Mucosa of rectum (tissue), 2 donors: ENCODE measurements around the gene SIN3B.

Source experiments
- H3K27ac ChIP-seq, 2 donors: one replicate each; pipeline ENCODE4 v1.7.0; 2013; ENCODE audit warnings: inconsistent platforms in 2 of 2, low read depth in 2 of 2, low read length in 2 of 2
- H3K27me3 ChIP-seq, 2 donors: one replicate each; pipeline ENCODE4 v1.7.0; 2013; ENCODE audit warnings: low read length in 2 of 2; ENCODE audit not compliant: control insufficient read depth in 2 of 2, insufficient read depth in 2 of 2
- H3K36me3 ChIP-seq, 2 donors: one replicate each; pipeline ENCODE4 v1.7.0; 2013; ENCODE audit warnings: low read length in 2 of 2; ENCODE audit not compliant: control insufficient read depth in 2 of 2, insufficient read depth in 2 of 2
- H3K4me1 ChIP-seq, 2 donors: one replicate each; pipeline ENCODE4 v1.7.0; 2013; ENCODE audit warnings: low read length in 2 of 2, mild to moderate bottlenecking in 1 of 2; ENCODE audit not compliant: control insufficient read depth in 2 of 2, insufficient read depth in 2 of 2
- H3K4me3 ChIP-seq, 2 donors: one replicate each; pipeline ENCODE4 v1.7.0; 2013; ENCODE audit warnings: low read length in 2 of 2
- H3K9ac ChIP-seq, 2 donors: one replicate each; pipeline ENCODE4 v1.7.0; 2013; ENCODE audit warnings: low read length in 2 of 2, low read depth in 1 of 2, mild to moderate bottlenecking in 1 of 2
- H3K9me3 ChIP-seq, 2 donors: one replicate each; pipeline ENCODE4 v1.7.0; 2013; ENCODE audit warnings: low read length in 2 of 2; ENCODE audit not compliant: control insufficient read depth in 2 of 2
- donor health status: healthy.
- donor health status: Normal muscosa, but diverticular disease.

SIN3B gene

GRCh38 chr19:16875584-16876555, 46.7 kb downstream of the SIN3B start:
- Histone ChIP-seq H3K4me1 (peaks cover 2 to 10% of the 10 kb centered on the region in 2 donors), H3K9me3 (no peaks in the 10 kb centered on the region), H3K36me3 (peaks cover 29 to 49% of the 10 kb centered on the region in 2 donors), H3K4me3 (no peak overlapping the region), H3K27me3 (no peaks in the 10 kb centered on the region), H3K9ac (no peak overlapping the region), H3K27ac (no peak overlapping the region)

DNA sequence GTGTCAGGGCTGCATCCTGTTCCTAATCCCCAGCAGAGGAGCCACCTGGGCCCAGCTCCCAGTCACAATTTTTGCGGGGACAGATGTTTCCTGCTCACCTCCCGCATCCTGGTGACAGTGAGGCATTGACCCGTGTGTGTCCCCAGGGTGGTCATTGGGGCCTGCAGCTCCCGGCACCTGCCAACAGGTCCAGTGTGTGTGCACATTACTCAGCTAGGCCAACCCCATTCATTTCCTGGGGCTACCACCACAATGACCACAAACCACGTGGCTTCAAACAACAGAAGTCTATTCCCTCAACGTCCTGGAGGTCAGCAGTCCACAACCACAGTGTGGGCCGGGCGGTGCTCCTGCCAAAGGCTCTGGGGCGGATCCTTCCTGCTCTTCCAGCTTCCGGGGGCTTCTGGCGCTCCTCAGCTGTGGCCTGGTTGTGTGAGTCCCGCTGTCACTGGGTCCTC, 47.7 kb downstream of the SIN3B start:
- Histone ChIP-seq H3K9ac (no peak overlapping the region), H3K36me3 (peaks cover 29 to 45% of the 10 kb centered on the region in 2 donors), H3K27ac (peak overlapping the region in 1 of 2 donors; percentile 23), H3K4me3 (no peak overlapping the region), H3K9me3 (no peaks in the 10 kb centered on the region), H3K27me3 (no peaks in the 10 kb centered on the region), H3K4me1 (peaks cover 2 to 10% of the 10 kb centered on the region in 2 donors)

DNA sequence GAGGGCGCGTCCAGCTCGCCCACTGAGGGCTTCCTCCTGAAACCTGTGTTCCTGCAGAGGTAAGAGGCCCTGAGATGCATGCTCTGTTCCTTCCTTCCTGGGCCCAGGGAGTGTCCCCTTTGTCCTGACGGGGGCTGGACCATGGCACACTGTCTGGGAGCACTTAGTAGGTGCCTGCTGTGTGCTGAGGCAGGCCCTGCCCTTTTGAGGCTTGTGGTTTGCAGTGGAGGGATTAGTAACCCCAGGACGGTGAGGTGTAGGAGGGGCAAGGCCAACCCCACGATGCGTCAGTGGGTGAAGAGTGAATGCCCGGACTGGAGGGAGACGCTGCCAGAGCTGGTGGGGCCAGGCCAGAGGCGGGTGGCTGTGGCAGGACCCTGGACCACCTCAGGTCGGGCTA, 48.4 kb downstream of the SIN3B start:
- Histone ChIP-seq H3K36me3 (peaks cover 29 to 45% of the 10 kb centered on the region in 2 donors), H3K9me3 (peaks cover 0 to 3% of the 10 kb centered on the region in 2 donors), H3K9ac (no peak overlapping the region), H3K27me3 (no peaks in the 10 kb centered on the region), H3K27ac (no peak overlapping the region), H3K4me3 (no peak overlapping the region), H3K4me1 (peaks cover 2 to 7% of the 10 kb centered on the region in 2 donors)

- no peak overlapping the region for H3K27ac ChIP-seq
These were observed 49.2 kb downstream of the SIN3B start for GRCh38 chr19:16878181-16878965.

DNA sequence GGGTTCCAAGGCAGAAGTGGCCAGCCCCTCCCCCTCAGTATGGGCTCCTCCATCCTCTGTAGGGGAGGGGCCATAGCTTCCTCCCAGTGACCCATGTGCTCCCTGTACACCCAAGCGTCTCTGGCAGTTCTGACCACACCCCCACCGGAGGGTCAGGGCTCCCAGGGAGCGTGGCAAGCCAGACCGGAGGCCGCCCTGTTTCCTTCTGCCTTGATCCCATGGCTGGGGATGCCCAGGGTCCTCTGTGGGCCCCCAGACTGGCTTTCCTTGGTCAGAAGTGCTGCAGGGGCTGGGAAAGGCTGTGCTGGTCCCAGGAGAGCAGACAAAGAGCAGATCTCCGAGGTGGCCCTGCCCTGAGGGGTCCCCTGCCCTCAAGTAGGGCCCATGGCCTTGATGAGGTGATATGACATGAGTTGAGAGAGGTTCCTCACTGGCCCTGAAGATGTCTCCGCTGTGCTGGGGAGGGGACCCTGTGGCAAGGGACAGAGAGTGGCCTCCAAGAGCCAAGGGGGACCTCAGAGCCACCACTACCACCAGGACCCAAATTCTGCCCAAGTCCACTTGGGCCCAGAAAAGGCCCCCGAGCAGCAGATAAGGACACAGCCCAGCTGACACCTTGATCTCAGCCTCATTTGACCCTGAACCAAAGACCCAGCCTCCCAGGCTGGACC, 51.8 kb downstream of the SIN3B start:
- no peaks in the 10 kb centered on the region for H3K27me3 ChIP-seq
- peaks cover 22 to 36% of the 10 kb centered on the region in 2 donors for H3K36me3 ChIP-seq
- no peak overlapping the region for H3K4me3 ChIP-seq
- peaks cover 0 to 7% of the 10 kb centered on the region in 2 donors for H3K4me1 ChIP-seq
- no peak overlapping the region for H3K27ac ChIP-seq
- no peak overlapping the region for H3K9ac ChIP-seq
- H3K9me3 ChIP-seq: peaks cover 0 to 4% of the 10 kb centered on the region in 2 donors

More at GRCh38 chr19:16878181-16878965, 49.2 kb downstream of the SIN3B start:
- Histone ChIP-seq H3K4me3 (no peak overlapping the region), H3K9me3 (peaks cover 0 to 4% of the 10 kb centered on the region in 2 donors), H3K27me3 (no peaks in the 10 kb centered on the region), H3K9ac (no peak overlapping the region), H3K4me1 (peaks cover 0 to 7% of the 10 kb centered on the region in 2 donors), H3K36me3 (peaks cover 22 to 39% of the 10 kb centered on the region in 2 donors)

GRCh38 chr19:16882146-16882545, 52.9 kb downstream of the SIN3B start:
- Histone ChIP-seq H3K4me3 (no peak overlapping the region), H3K27me3 (no peaks in the 10 kb centered on the region), H3K9me3 (peaks cover 0 to 4% of the 10 kb centered on the region in 2 donors), H3K27ac (no peak overlapping the region), H3K4me1 (peaks cover 0 to 6% of the 10 kb centered on the region in 2 donors), H3K9ac (no peak overlapping the region), H3K36me3 (peaks cover 17 to 27% of the 10 kb centered on the region in 2 donors)

GRCh38 chr19:16883522-16883921, 54.3 kb downstream of the SIN3B start:
- Histone ChIP-seq H3K36me3 (peaks cover 4 to 13% of the 10 kb centered on the region in 2 donors), H3K9ac (no peak overlapping the region), H3K27ac (no peak overlapping the region), H3K9me3 (peaks cover 0 to 4% of the 10 kb centered on the region in 2 donors), H3K4me3 (no peak overlapping the region), H3K27me3 (no peaks in the 10 kb centered on the region), H3K4me1 (peaks cover 0 to 3% of the 10 kb centered on the region in 2 donors)

- H3K4me3 ChIP-seq: no peak overlapping the region
- no peak overlapping the region for H3K27ac ChIP-seq
- H3K4me1 ChIP-seq: peaks cover 0 to 3% of the 10 kb centered on the region in 2 donors
These were observed 56.0 kb downstream of the SIN3B start for GRCh38 chr19:16885166-16885565.

DNA sequence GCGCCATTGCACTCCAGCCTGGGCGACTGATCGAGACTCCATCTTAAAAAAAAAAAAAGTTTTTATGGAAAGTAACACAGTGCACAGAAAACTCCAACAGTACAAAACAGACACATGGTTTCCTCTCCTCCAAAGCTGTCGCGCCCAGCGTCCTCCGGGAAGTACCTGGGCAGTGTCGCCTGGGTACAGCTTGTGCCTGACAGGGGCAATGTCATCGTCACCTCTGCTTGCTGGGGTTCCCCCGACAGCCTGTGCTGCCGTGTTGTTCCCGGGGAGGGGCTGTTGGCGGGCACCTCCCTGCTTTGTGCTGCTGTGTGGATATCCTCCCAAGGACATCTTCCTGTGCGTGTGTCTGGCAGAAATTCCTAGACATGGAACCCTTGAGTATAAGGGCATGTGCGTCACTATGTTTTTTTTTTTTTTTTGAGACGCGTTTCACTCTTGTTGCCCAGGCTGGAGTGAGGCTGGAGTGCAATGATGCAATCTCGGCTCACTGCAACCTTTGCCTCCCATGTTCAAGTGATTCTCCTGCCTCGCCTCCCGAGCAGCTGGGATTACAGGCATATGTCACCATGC, 57.2 kb downstream of the SIN3B start:
- H3K9ac ChIP-seq: no peak overlapping the region
- no peaks in the 10 kb centered on the region for H3K27me3 ChIP-seq
- peak overlapping the region in 1 of 2 donors; percentile 65 for H3K27ac ChIP-seq
- peaks cover 0 to 4% of the 10 kb centered on the region in 2 donors for H3K9me3 ChIP-seq
- peaks cover 0 to 3% of the 10 kb centered on the region in 2 donors for H3K4me1 ChIP-seq
- peak overlapping the region in 1 of 2 donors; percentile 26 for H3K4me3 ChIP-seq
- H3K36me3 ChIP-seq: no peaks in the 10 kb centered on the region

More at GRCh38 chr19:16885166-16885565, 56.0 kb downstream of the SIN3B start:
- Histone ChIP-seq H3K36me3 (no peaks in the 10 kb centered on the region), H3K9ac (no peak overlapping the region), H3K27me3 (no peaks in the 10 kb centered on the region), H3K9me3 (peaks cover 0 to 4% of the 10 kb centered on the region in 2 donors)
